HG03135 (cell line): Measurements from ENCODE around the gene TNK2.

Experiments used
- ATAC-seq: cut with Tn5 transposase; IDR thresholded peaks from one replicate; pipeline ENCODE4 v1.9.1; 2021; ENCODE audit warnings: mild to moderate bottlenecking, moderate library complexity; ENCODE audit not compliant: unreplicated experiment

The TNK2 gene

GRCh38 chr3:195900436-195901355 is 7.7 kb downstream of the TNK2 start:
- peak; percentile 46 for ATAC-seq

- no peak for ATAC-seq
These were observed 8.5 kb downstream of the TNK2 start for GRCh38 chr3:195899701-195900435.

- ATAC-seq: no peak
These were observed 10.4 kb downstream of the TNK2 start for GRCh38 chr3:195897853-195898415.

DNA sequence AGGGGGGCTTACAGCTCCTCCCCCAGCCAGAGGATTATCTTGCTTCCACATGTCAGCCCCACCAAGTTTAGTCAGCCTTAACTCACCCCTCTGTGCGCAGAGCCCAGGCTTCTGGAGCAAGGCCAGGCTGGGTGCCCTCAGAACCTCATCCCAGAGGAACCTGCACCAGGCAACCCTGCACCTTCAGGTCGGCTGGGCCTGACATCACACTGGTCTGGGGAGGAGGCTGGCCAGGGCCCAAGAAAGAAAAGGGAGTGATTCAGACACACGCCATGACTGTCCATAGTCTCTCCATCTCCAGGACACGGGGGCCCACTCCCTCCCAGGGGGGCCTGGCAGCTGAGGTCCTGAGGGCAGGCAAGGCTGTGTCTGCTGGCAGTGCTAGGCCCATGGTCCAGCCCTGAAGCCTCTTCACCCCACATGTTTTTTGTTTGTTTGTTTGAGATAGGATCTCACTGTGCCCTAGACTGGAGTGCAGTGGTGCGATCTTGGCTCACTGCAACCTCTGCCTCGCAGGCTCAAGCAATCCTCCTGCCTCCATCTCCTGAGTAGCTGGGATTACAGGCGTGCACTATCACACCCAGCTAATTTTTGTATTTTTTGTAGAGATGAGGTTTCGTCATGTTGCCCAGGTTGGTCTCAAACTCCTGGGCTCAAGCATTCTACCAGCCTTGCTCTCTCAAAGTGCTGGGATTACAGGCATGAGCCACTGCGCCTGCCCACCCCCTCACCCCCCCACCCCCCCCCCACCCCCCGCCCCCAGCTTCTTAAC is 11.1 kb downstream of the TNK2 start:
- no peak for ATAC-seq

DNA sequence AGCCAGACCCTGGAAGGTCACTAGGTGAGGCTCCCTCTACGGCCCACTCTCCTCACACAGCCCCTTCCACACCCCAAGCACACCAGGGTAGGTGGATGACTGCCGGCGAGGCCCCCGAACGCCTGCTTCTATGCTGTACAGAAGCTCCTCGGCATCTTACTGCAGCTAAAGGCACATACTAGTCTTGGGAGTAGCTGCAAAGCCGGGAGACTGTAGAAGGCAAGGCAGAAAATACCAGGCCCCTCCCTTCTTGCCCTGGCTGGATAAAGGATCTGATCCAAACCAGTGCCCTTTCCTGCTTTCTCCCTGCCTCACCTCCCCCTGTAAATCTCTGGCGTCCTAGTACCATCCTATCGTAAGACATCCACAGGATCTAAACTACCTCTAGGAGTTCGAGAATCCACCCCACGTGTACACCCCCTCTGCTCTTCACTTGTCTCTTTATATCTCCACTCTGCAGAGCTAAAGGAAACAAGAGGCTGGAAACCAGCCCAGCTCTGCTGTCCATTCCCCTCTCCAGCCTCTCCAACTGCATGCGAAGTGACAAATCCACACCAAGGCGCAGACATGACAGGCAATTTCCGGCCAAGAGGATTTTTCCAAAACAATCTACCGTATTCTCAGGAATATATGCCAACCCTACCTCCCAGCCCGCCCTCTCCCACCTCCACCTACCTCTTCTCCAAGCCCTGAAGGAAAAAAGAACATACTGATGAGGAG is 11.8 kb downstream of the TNK2 start:
- ATAC-seq: no peak

DNA sequence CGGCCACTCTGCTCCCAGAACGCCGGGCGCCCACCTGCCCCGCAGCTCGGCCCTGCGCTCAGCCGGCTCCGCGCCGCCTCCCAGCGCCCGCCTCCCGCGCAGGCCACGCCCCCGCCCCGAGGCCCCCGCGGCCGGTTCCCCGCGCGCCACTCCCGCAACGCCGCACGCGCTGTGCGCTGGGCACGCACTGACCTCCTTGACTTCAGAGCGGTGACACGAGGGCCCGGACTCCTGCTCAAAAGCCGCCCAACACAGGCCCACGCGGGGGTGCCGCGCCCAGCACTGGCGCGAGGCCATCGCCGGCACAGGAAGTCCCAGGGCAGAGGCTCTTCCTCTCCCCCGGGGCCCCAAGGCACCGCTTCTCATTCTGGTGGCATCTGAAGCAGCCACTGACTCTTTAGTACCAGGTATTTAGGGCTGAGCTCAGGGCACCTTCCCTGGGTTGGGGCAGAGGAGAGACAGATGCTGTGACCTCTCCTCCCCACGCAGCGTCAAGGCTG is 12.4 kb downstream of the TNK2 start:
- peak; percentile 30 for ATAC-seq

- ATAC-seq: peak; percentile 58
These were observed 13.1 kb downstream of the TNK2 start for GRCh38 chr3:195895078-195895860.

- ATAC-seq: no peak
These were observed 14.4 kb downstream of the TNK2 start for GRCh38 chr3:195893916-195894465.

GRCh38 chr3:195893516-195893915 is 14.8 kb downstream of the TNK2 start:
- no peak for ATAC-seq

DNA sequence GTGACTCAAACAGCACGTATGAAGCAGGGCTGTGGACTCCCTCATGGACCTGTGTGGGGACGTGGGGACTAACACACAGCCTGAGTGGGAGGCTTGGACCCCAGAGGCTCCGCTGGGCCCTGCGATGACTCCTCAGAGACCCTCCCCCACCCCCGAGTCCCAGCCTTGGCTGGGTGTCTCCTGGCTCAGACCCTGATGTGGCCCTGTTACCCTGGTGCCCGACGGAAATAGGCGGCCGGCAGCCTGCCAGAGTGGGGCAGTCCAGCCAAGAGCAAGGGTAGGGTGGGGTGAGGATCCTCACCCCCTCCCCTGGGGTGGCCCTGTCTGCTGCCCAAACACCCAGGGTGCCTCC is 15.3 kb downstream of the TNK2 start:
- ATAC-seq: no peak

DNA sequence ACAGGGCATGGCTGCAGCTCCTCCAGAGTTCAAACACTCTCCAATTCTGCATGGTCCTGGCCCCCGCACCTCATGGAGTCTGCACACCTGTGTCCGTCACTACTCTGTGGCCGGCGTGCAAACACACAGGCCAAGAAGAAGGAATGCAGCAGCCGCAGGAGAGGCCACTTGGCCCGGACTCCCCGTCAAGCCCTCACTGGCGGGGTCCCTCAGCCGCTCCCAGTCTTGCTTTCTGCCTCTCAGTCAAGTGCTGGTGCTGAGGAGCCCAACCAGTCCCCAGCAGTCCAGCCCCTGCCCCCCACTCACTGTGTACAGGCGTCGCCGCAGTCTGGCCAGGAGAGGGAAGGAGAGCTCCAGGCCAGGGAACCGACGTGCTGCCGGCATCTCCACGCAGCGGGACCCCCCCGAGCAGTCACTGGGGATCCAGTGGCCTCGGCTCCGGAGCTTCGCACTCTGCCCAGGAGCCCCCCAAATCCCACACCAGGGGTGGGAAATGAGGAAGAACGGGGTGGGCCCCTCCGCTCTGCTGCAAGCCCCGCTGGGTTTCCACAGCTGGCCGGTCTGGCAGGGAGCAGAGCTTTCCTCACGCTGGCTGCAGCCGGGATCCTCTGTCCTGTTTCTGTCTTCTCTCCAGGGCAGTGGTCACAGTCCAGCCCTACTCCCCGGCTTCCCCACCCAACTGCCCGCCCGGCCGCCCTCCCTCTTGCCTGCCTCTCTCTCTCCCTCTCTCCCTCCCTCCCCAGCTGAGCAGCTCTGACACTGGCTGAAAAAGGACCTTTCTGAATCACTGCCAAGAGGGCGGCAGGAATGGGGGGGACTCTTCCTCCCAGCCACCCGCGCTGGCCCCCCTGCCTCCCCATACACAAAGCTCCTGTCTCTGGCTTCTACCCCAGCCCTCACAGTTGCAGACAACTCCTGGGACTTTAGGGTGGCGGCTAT is 16.0 kb downstream of the TNK2 start:
- ATAC-seq: no peak

GRCh38 chr3:195891431-195892104 is 16.8 kb downstream of the TNK2 start:
- no peak for ATAC-seq

- ATAC-seq: no peak
These were observed 18.5 kb downstream of the TNK2 start for GRCh38 chr3:195889870-195890295.

DNA sequence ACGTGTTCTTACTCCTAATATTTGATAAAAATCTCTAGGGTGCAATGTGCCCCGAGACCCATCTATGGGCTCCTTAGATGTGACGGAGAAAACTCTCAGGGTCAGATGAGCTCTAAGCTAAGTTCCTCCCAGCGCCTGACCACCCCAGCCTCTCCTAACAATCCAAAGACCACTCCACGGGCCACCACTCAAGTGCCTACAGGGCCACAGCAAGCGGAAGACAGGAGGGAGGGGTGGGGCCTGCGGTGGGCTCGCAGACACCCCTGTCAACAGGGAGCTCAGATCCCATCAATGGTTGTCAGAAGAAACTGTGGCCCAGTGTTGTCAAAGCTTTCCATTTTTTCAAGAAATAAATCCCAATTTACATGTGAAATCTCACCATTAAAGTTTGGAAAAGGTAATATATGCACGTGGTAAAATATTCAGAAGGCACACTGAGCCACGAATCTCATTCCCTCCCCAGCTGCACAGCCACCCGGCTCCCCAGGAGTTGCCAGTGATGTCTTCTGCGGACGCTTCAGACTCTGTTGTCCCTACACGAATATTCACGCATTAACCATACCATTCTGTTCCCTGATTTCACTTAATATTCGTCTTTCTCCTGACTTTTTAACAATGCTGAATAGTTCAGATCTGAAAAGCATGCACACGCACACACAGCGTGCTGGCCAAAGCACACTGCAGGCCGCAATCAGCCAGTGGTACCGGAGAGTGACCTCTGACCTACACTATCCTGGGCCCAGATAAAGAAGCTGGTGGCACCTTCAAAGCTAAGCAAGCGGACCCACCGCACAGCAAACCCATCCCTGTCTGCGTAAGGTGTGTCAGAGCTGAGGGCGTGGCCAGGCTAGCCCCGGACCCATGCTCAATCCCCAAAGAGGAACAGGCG is 19.1 kb downstream of the TNK2 start:
- ATAC-seq: no peak

DNA sequence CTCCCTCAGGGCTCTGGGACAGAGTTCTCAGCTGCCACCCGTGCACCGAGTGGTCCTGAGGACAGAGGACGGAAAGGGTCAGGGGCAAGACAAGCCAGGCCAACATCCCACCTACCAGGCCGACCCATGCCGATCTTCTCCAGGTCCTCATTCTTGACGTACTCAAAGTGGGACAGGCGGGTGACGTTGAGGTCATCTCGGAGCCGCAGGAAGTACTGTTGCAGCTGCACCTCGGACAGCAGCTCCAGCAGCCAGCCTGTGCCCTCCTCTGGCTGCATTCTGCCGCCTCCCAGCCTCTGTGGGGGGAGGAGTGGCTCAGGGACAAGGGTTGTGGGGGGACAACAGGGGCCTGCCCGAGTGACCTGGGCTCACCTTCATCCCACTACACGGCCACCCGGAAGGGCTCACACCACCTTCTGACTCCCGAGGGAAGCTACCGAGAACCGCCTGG is 20.0 kb downstream of the TNK2 start:
- ATAC-seq: no peak

DNA sequence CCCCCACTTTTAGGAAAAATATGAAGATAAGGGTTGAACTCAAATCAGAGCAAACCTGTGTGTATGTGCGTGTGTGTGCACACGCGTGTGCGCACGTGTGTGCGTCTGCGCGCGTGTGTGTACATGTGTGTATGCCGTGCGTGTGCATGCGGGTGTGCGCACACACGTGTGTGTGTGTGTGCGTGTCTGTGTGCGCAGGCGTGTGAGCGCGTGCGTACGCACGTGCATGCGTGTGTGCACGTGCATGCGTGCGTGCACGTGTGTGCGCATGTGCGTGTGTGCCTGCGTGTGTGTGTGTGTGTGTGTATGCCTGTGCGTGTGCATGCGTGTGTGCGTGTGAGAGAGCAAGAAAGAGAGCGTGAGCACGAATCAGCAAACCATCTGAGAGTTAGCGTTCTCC is 20.7 kb downstream of the TNK2 start:
- ATAC-seq: no peak
